Liver (tissue), 9 donors: ENCODE data around the gene ZC3HAV1. TPM values are rescaled to one million over a fixed set of nuclear protein-coding genes. Genes with fewer than 3 reads are reported as not detected.

Experiments
- DNase-seq: peaks from one replicate; pipeline ENCODE4 v3.0.0-alpha.2; 2017; ENCODE audit warnings: low spot score
- H3K27ac ChIP-seq, 2 donors: one replicate each; pipeline ENCODE4 v1.7.0; 2013; ENCODE audit warnings: inconsistent platforms in 2 of 2, low read length in 2 of 2, control low read depth in 1 of 2, low read depth in 1 of 2, mild to moderate bottlenecking in 1 of 2
- H3K27me3 ChIP-seq, 4 donors: one replicate each; pipeline versions ENCODE4 v1.6.1 to v1.7.0; 2013; ENCODE audit warnings: low read length in 3 of 4, inconsistent platforms in 1 of 4, mild to moderate bottlenecking in 1 of 4, moderate library complexity in 1 of 4; ENCODE audit not compliant: control insufficient read depth in 4 of 4, insufficient read depth in 4 of 4
- H3K36me3 ChIP-seq, 4 donors: one replicate each; pipeline versions ENCODE4 v1.6.1 to v1.7.0; 2013; ENCODE audit warnings: low read length in 3 of 4, mild to moderate bottlenecking in 3 of 4, low read depth in 1 of 4, moderate library complexity in 1 of 4; ENCODE audit not compliant: control insufficient read depth in 4 of 4, insufficient read depth in 3 of 4
- H3K4me1 ChIP-seq, 4 donors: one replicate each; pipeline versions ENCODE4 v1.6.1 to v1.7.0; 2013; ENCODE audit warnings: low read length in 3 of 4, mild to moderate bottlenecking in 3 of 4, moderate library complexity in 1 of 4; ENCODE audit not compliant: control insufficient read depth in 4 of 4, insufficient read depth in 4 of 4
- H3K4me3 ChIP-seq, 3 donors: one replicate each; pipeline versions ENCODE4 v1.6.1 to v1.7.0; 2013; ENCODE audit warnings: low read length in 3 of 3, control low read depth in 1 of 3, low read depth in 1 of 3, mild to moderate bottlenecking in 1 of 3
- H3K9ac ChIP-seq, 2 donors: one replicate each; pipeline ENCODE4 v1.7.0; 2013; ENCODE audit warnings: low read length in 2 of 2, mild to moderate bottlenecking in 2 of 2, moderate library complexity in 2 of 2, control low read depth in 1 of 2, low read depth in 1 of 2
- H3K9me3 ChIP-seq, 4 donors: one replicate each; pipeline versions ENCODE4 v1.6.1 to v1.7.0; 2013; ENCODE audit warnings: low read length in 3 of 4; ENCODE audit not compliant: control insufficient read depth in 4 of 4
- EGR1 ChIP-seq, 2 donors: IDR thresholded peaks; 2 replicates each; pipeline ENCODE4 v1.6.1; 2016 to 2018; ENCODE audit warnings: antibody characterized with exemption in 2 of 2, low read depth in 2 of 2
- FOXA1 ChIP-seq: IDR thresholded peaks from 2 replicates; pipeline ENCODE4 v1.6.1; 2016; ENCODE audit warnings: antibody characterized with exemption
- FOXA2 ChIP-seq: IDR thresholded peaks from 2 replicates; pipeline ENCODE4 v1.6.1; 2016; ENCODE audit warnings: antibody characterized with exemption
- GABPA ChIP-seq, 2 donors: IDR thresholded peaks in 1 of 2; conservative IDR thresholded peaks in 1 of 2; 2 replicates each; pipeline ENCODE4 v1.6.1; 2016; ENCODE audit warnings: antibody characterized with exemption in 2 of 2, mild to moderate bottlenecking in 1 of 2, moderate library complexity in 1 of 2
- HNF4A ChIP-seq, 2 donors: conservative IDR thresholded peaks; 2 replicates each; pipeline ENCODE4 v1.6.1; 2016; ENCODE audit warnings: antibody characterized with exemption in 2 of 2, mild to moderate bottlenecking in 2 of 2
- HNF4G ChIP-seq: IDR thresholded peaks from 2 replicates; pipeline ENCODE4 v1.6.1; 2016; ENCODE audit warnings: antibody characterized with exemption
- JUND ChIP-seq, 2 donors: IDR thresholded peaks; 2 replicates each; pipeline ENCODE4 v1.6.1; 2016; ENCODE audit warnings: antibody characterized with exemption in 2 of 2
- NR2F2 ChIP-seq: IDR thresholded peaks from 2 replicates; pipeline ENCODE4 v1.6.1; 2016; ENCODE audit warnings: antibody characterized with exemption
- RAD21 ChIP-seq, 2 donors: IDR thresholded peaks; 2 replicates each; pipeline ENCODE4 v1.6.1; 2016; ENCODE audit warnings: antibody characterized with exemption in 2 of 2, mild to moderate bottlenecking in 2 of 2
- RXRA ChIP-seq, 2 donors: IDR thresholded peaks; 2 replicates each; pipeline ENCODE4 v1.6.1; 2017 to 2018; ENCODE audit warnings: antibody characterized with exemption in 2 of 2, mild to moderate bottlenecking in 1 of 2
- SP1 ChIP-seq: IDR thresholded peaks from 2 replicates; pipeline ENCODE4 v1.6.1; 2018; ENCODE audit warnings: antibody characterized with exemption, mild to moderate bottlenecking
- TAF1 ChIP-seq: conservative IDR thresholded peaks from 2 replicates; pipeline ENCODE4 v1.6.1; 2016; ENCODE audit warnings: antibody characterized with exemption, mild to moderate bottlenecking
- YY1 ChIP-seq: IDR thresholded peaks from 2 replicates; pipeline ENCODE4 v1.6.1; 2016; ENCODE audit warnings: antibody characterized with exemption, mild to moderate bottlenecking
- WGBS: extraction: QIAGEN DNeasy Blood & Tissue Kit; methylation state at CpG from one replicate; pipeline ENCODE4 v1.1.7; 2013; 5-methylcytosine and 5-hydroxymethylcytosine counted together
- polyA plus RNA-seq, 2 donors: library from polyadenylated mRNA; stranded (reverse) in 1 of 2; unstranded in 1 of 2; fragments of 200-250 nt in 1 of 2; fragments of >200 nt in 1 of 2; fragmentation: Nextera tagmentation in 1 of 2; extraction: Ambion mirVana in 1 of 2; gene quantifications; one replicate each; pipeline versions ENCODE4 v1.2.1 to v1.2.3, GENCODE V29; 2013 to 2015
- total RNA-seq, 2 donors: library from RNA; depleted of rRNA; stranded (reverse); fragments of >200 nt; gene quantifications; one replicate each; pipeline ENCODE4 v1.2.3, GENCODE V29; 2014
- TF ChIP-seq, protein P1 (sequence below): fragments of 150-350 bp; IDR thresholded peaks from 2 replicates; pipeline ENCODE4 v1.5.1; 2017; ENCODE audit warnings: improper control_type of control experiment, low read depth, low read length; ENCODE audit not compliant: missing input control
- TF ChIP-seq, protein P2 (sequence below): IDR thresholded peaks from 2 replicates; pipeline ENCODE4 v1.6.1; 2016; ENCODE audit warnings: antibody characterized with exemption
- TF ChIP-seq, protein P3 (sequence below): IDR thresholded peaks from 2 replicates; pipeline ENCODE4 v1.6.1; 2016; ENCODE audit warnings: antibody characterized with exemption
- TF ChIP-seq, protein P4 (sequence below): IDR thresholded peaks from 2 replicates; pipeline ENCODE4 v1.6.1; 2016; ENCODE audit warnings: antibody characterized with exemption
- donor health status: healthy.
- donor health status: healthy.
- donor health status: healthy.
- donor health status: healthy.
- donor health status: healthy.

The ZC3HAV1 gene
- total and polyA plus RNA-seq, 4 donors, result 6.6 to 40.5 (median 16.5) TPM

DNA sequence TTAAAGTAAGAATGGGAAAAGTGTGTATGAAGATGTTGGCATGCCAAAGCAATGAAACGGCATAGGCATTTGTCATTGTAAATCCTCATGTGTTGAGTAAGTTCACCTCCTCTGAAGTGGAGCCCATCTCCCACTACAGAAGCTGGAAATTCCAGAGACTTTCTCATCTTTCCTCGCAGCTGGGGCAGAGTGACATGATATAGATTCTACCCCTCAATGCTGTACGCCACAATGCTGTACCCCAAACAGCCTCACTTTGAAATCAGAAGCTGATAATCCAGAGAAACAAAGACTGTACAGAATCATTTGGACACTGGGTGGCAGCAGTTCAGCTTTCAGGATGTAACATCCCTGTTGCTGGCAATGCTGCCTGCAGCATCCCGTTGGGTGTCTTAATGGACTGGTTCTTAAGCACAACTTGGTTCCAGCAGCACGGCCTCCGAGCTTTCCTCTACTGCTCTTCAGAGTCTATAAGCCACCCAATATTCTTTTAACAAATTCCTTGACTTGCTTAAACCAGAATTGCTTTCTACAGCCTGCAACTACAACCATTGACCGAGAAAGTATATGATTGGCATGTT, 92.5 kb downstream of the ZC3HAV1 start:
- Histone ChIP-seq H3K27ac (no peak overlapping the region), H3K4me3 (no peak overlapping the region), H3K27me3 (no peaks in the 10 kb centered on the region), H3K4me1 (no peaks in the 10 kb centered on the region), H3K9me3 (no peaks in the 10 kb centered on the region), H3K36me3 (no peaks in the 10 kb centered on the region), H3K9ac (no peak overlapping the region)
- DNase-seq, result peak; percentile 54
- 26% methylated on average over 7 of the region's 7 CpGs for WGBS
- TF ChIP-seq SP1, result no peak
- no peak for TF ChIP-seq HNF4G
- TF ChIP-seq FOXA2, result no peak
- TF ChIP-seq EGR1 (IDR thresholded peaks at IDR 0.05; ENCODE audit: low read depth in 2 of 2), result no peak
- TF ChIP-seq, protein P1, sequence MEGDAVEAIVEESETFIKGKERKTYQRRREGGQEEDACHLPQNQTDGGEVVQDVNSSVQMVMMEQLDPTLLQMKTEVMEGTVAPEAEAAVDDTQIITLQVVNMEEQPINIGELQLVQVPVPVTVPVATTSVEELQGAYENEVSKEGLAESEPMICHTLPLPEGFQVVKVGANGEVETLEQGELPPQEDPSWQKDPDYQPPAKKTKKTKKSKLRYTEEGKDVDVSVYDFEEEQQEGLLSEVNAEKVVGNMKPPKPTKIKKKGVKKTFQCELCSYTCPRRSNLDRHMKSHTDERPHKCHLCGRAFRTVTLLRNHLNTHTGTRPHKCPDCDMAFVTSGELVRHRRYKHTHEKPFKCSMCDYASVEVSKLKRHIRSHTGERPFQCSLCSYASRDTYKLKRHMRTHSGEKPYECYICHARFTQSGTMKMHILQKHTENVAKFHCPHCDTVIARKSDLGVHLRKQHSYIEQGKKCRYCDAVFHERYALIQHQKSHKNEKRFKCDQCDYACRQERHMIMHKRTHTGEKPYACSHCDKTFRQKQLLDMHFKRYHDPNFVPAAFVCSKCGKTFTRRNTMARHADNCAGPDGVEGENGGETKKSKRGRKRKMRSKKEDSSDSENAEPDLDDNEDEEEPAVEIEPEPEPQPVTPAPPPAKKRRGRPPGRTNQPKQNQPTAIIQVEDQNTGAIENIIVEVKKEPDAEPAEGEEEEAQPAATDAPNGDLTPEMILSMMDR, result peak; percentile 70
- TF ChIP-seq FOXA1, result no peak
- TF ChIP-seq YY1, result no peak
- no peak for TF ChIP-seq JUND (IDR thresholded peaks at IDR 0.05)
- no peak for TF ChIP-seq TAF1
- peak; percentile 88 to 95 for TF ChIP-seq RAD21 (IDR thresholded peaks at IDR 0.05)
- TF ChIP-seq RXRA (IDR thresholded peaks at IDR 0.05), result no peak
- TF ChIP-seq GABPA (IDR thresholded peaks at IDR 0.05 in 1 of 2, conservative IDR thresholded peaks at IDR 0.05 in 1 of 2), result no peak
- TF ChIP-seq, protein P2, sequence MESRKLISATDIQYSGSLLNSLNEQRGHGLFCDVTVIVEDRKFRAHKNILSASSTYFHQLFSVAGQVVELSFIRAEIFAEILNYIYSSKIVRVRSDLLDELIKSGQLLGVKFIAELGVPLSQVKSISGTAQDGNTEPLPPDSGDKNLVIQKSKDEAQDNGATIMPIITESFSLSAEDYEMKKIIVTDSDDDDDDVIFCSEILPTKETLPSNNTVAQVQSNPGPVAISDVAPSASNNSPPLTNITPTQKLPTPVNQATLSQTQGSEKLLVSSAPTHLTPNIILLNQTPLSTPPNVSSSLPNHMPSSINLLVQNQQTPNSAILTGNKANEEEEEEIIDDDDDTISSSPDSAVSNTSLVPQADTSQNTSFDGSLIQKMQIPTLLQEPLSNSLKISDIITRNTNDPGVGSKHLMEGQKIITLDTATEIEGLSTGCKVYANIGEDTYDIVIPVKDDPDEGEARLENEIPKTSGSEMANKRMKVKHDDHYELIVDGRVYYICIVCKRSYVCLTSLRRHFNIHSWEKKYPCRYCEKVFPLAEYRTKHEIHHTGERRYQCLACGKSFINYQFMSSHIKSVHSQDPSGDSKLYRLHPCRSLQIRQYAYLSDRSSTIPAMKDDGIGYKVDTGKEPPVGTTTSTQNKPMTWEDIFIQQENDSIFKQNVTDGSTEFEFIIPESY, result no peak

DNA sequence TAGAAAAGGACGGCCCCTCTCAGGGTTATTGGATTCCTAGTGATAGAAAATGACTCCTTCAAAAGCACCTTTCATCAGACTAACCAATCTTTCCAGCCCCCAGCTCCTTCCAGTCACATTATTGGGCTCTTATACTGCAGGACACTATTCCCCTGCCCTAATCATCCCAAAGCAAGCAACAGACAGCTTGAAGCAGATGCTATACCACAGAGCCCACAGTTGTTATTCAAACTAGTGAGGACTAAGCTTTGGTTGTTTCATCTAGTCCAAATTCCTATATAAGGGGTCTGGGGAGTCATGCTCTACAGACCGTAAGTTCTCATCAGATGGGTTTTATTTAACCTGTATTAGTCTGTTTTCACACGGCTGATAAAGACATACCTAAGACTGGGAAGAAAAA, 98.1 kb downstream of the ZC3HAV1 start:
- H3K9ac ChIP-seq, result no peak overlapping the region
- no peak for DNase-seq
- H3K27ac ChIP-seq, result no peak overlapping the region
- H3K27me3 ChIP-seq, result no peaks in the 10 kb centered on the region
- 93% methylated on average over 3 of the region's 3 CpGs for WGBS
- no peaks in the 10 kb centered on the region for H3K36me3 ChIP-seq
- no peaks in the 10 kb centered on the region for H3K9me3 ChIP-seq
- H3K4me1 ChIP-seq, result no peaks in the 10 kb centered on the region
- no peak overlapping the region for H3K4me3 ChIP-seq
- no peak for TF ChIP-seq SP1
- TF ChIP-seq, protein P3, sequence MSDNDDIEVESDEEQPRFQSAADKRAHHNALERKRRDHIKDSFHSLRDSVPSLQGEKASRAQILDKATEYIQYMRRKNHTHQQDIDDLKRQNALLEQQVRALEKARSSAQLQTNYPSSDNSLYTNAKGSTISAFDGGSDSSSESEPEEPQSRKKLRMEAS, result no peak
- TF ChIP-seq, protein P2, result no peak
- no peak for TF ChIP-seq EGR1 (IDR thresholded peaks at IDR 0.05; ENCODE audit: low read depth in 2 of 2)
- TF ChIP-seq HNF4G, result no peak
- no peak for TF ChIP-seq JUND (IDR thresholded peaks at IDR 0.05)
- TF ChIP-seq NR2F2, result no peak
- TF ChIP-seq YY1, result no peak
- TF ChIP-seq, protein P1, result no peak
- TF ChIP-seq, protein P4, sequence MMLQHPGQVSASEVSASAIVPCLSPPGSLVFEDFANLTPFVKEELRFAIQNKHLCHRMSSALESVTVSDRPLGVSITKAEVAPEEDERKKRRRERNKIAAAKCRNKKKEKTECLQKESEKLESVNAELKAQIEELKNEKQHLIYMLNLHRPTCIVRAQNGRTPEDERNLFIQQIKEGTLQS, result no peak
- no peak for TF ChIP-seq HNF4A (conservative IDR thresholded peaks at IDR 0.05)
- no peak for TF ChIP-seq FOXA2
